GM19023 (cell line): ENCODE data around the gene ZNF33B.
"Not testable (repeated sequence)": the region's sequence is repeated elsewhere in the genome, so short reads cannot be mapped to it uniquely, and the experiment has no call there.

Source experiments
- ATAC-seq: cut with Tn5 transposase; IDR thresholded peaks from one replicate; pipeline ENCODE4 v1.9.1; 2021; ENCODE audit warnings: mild to moderate bottlenecking, moderate library complexity; ENCODE audit not compliant: unreplicated experiment

ZNF33B gene

GRCh38 chr10:42618424-42618823, 19.9 kb downstream of the ZNF33B start:
- no peak for ATAC-seq

- ATAC-seq: no peak
Measured at GRCh38 chr10:42615419-42615818, 23.0 kb downstream of the ZNF33B start.

DNA sequence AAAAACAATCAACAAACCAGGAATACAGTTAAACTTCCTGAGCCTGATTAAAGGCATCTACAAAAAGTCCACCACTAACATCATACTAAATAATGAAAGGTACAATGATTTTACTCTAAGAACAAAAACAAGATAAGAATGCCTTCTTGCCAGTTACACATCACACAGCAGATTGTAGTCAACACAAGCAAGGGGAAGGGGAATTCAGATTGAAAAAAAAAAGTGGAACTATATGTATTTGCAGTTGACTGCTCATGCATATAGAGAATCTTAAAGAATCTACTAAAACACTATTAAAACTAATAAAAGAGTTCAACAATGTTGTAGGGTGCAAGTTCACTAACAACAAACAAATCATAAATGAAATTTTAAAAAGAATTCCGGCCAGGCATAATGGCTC, 28.5 kb downstream of the ZNF33B start:
- ATAC-seq: no peak

GRCh38 chr10:42598249-42598873, 40.0 kb downstream of the ZNF33B start:
- no peak for ATAC-seq

- ATAC-seq: no peak
Measured at GRCh38 chr10:42596196-42596595, 42.2 kb downstream of the ZNF33B start.

GRCh38 chr10:42594246-42594650, 44.1 kb downstream of the ZNF33B start:
- no peak for ATAC-seq

DNA sequence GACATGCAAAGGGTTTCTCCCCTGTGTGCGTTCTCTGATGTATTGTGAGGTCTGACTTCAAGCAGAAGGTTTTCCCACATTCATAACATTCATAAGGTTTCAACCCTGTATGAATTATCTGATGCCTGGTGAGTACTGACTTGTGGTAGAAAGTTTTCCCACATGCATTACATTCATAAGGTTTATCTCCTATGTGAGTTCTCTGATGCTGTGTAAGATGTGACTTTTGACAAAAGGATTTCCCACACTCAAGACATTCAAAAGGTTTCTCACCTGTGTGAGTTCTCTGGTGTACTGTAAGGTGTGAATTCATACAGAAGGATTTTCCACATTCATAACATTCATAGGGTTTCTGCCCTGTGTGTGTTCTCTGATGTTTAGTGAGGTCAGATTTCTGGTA, 45.1 kb downstream of the ZNF33B start:
- ATAC-seq: no peak

GRCh38 chr10:42583828-42584227, 54.5 kb downstream of the ZNF33B start:
- ATAC-seq: no peak

GRCh38 chr10:42578019-42578418, 60.4 kb downstream of the ZNF33B start:
- ATAC-seq: no peak

DNA sequence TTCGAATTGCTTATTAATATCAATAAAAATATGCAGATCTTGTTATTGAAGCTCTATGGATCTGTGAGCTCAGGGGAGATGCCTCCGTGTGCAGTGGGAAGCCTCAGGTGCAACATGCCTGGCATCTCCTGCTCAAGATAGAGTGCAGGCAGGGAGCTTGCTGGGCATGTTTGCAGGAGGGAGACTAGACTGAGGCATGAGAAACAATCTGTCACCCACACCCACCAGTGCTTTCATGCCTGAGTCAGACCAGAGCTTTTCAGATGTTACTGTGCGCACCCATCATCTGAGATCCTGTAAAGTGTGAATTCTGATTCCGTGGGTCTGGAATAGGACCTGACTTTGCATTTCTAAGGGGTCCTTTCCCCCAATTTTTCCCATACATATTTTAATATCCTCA, 62.0 kb downstream of the ZNF33B start:
- ATAC-seq: no peak

DNA sequence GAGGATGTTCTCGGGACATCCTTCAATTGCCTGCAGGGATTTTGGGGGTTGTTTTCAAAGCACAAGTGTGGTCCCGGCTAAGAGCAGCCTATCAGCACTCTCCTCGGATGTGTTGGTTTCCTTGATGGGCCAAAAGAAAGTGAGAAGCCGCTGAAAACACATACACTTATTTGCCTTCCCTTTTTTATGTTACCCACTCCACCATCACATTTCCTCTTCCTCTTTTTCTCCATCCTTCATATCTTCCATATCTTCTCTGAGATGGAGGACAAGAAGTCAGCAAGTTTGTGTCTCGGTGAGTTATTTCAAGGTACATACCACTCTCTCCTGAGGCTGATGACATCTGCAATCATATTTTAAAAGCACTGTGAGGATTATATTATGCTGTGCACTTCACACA, 64.0 kb downstream of the ZNF33B start:
- no peak for ATAC-seq

GRCh38 chr10:42556931-42557330, 81.4 kb downstream of the ZNF33B start:
- no peak for ATAC-seq

GRCh38 chr10:42553576-42553975, 84.8 kb downstream of the ZNF33B start:
- ATAC-seq: not testable (repeated sequence)

- ATAC-seq: peak; percentile 24
Measured at GRCh38 chr10:42553064-42553407, 85.3 kb downstream of the ZNF33B start.

- peak; percentile 93 for ATAC-seq
Measured at GRCh38 chr10:42552188-42553063, 85.9 kb downstream of the ZNF33B start.

GRCh38 chr10:42551582-42552187, 86.7 kb downstream of the ZNF33B start:
- no peak for ATAC-seq

DNA sequence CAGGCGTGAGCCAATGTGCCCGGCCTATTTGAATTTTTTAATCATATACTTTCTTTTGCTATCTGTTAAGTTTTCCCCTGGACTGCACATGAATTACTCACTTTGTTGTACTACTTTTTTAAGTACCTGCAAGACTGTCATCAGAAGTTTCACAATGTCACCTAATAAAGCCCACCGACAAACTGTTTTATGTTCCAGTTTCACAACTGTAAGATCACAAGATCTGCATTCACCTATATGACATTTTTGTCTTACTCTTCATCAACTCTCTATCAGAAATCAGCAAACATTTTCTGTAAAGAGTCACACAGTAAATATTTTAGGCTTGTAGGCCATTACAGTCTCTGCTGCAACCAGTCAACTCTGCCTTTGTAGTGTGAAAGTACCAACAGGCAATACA, 88.5 kb downstream of the ZNF33B start:
- ATAC-seq: no peak

- ATAC-seq: no peak
Measured at GRCh38 chr10:42548254-42548653, 90.1 kb downstream of the ZNF33B start.

GRCh38 chr10:42544945-42545344, 93.4 kb downstream of the ZNF33B start:
- ATAC-seq: no peak

GRCh38 chr10:42543840-42544372, 94.5 kb downstream of the ZNF33B start:
- ATAC-seq: no peak
